HG03175 (cell line): ENCODE measurements around the gene GCH1.
"Not testable (repeated sequence)": the region's sequence is repeated elsewhere in the genome, so short reads cannot be mapped to it uniquely, and the experiment has no call there.

ENCODE experiments used
- ATAC-seq: cut with Tn5 transposase; IDR thresholded peaks from one replicate; pipeline ENCODE4 v1.9.1; 2021; ENCODE audit warnings: mild to moderate bottlenecking, moderate library complexity; ENCODE audit not compliant: unreplicated experiment

GCH1 gene

DNA sequence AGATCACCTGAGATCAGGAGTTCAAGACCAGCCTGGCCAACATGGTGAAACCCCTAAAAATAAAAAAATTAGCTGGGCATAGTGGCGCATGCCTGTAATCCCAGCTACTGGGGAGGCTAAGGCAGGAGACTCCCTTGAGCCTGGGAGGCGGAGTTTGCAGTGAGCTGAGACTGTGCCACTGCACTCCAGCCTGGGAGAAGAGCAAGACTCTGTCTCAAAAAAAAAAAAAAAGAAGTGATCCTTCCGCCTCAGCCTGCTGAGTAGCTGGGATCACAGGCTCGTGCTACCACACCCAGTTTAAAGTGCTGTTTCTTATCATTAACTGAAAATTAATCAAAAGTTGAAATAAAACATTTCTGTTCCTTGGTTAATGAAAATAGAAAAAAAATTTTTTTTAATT lies 6.3 kb upstream of the GCH1 start:
- ATAC-seq: not testable (repeated sequence)

DNA sequence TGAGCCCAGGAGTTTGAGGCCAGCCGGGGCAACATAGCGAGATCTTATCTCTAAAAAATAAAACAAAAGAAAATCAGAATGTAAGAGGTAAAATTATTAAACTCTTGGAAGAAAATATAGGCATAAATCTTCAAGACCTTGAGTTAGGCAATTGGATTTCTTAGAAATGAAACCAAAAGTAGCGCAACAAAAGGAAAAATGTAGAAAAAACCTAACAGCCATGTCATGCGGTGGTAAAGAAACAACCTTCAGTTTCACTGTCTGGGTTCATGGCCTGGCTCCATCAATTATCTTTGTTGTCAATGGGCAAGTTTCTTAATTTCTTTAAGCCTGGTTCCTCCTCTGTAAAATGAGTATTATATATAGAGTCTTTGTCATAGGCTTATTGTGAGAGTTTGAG lies 5.6 kb upstream of the GCH1 start:
- ATAC-seq: peak; percentile 51

DNA sequence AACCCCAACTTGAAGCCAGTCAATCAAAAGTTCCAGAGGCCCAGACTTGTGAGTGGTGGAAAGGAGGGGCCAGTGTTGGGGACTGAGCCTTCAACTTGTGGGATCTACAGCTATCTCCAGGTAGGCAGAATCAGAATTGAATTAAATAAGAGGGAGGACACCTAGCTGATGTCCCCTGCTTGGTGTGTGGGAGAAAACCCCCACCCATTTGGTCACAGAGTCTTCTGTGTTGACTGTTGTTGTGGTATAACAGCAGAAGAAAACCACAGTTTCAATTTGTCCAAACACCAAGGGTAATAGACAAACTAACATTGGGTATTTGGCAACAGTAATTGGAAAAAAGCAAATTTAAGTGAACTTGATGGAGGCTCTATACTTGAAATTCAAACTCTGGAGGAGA lies 3.4 kb upstream of the GCH1 start:
- no peak for ATAC-seq

DNA sequence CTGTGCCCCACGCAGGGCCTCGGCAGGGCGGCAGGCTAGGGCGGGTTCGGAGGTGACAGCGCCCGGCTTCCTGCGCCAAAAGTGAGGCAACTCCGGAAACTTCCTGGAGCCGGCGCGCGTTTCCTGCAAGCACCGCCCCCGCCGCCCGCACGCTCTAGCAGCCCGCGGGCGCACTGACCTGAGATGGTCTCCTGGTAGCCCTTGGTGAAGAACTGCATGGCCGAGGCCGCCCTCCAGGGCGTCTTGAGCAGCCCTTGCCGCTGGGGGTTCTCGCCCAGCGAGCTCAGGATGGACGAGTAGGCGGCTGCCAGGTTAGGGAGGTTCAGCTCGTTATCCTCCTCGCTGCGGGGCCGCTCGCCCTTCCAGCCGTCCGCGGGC lies 494 bp downstream of the GCH1 start:
- ATAC-seq: peak; percentile 71

DNA sequence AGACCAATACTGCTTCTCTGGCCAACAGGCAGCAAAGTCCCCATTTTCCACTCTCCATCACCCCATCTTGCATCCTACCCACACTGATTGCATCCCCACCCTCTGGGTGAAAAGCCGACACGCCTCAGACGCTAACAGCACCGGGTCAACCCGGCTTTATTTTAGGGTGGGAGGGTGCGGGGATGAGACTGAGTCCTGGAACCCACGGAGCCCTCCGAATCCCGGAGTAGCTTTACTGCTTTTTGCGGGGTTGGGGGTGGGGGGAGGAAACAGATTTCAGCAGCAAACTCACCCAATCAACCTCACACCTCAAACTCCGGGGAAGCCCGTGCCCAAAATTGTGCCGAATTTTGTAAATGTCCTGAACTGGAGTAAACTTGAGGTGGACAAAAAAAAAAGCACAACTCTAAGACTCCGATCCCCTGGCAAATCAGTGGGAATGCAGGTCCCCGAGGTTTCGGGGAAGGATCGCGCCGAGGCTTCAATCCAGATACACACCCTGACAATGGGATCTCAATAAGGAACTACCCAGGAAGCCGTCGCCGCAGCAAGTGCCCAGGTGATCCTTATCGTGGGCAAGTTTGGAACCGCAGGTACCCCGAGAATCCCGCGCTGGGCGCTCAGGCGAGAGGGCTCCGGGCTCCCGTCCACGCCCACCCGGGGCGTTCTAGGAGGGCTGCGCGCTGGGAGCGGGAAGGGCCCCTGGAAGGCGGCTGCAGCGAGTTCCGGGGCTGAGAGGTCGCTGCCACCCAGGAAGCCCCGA lies 1.1 kb downstream of the GCH1 start:
- ATAC-seq: no peak

GRCh38 chr14:54899573-54899972 lies 3.1 kb downstream of the GCH1 start:
- ATAC-seq: no peak

- ATAC-seq: not testable (repeated sequence)
Measured at GRCh38 chr14:54897809-54898555, 4.6 kb downstream of the GCH1 start.

- no peak for ATAC-seq
Measured at GRCh38 chr14:54895683-54896082, 6.9 kb downstream of the GCH1 start.

GRCh38 chr14:54894995-54895394 lies 7.6 kb downstream of the GCH1 start:
- ATAC-seq: no peak

DNA sequence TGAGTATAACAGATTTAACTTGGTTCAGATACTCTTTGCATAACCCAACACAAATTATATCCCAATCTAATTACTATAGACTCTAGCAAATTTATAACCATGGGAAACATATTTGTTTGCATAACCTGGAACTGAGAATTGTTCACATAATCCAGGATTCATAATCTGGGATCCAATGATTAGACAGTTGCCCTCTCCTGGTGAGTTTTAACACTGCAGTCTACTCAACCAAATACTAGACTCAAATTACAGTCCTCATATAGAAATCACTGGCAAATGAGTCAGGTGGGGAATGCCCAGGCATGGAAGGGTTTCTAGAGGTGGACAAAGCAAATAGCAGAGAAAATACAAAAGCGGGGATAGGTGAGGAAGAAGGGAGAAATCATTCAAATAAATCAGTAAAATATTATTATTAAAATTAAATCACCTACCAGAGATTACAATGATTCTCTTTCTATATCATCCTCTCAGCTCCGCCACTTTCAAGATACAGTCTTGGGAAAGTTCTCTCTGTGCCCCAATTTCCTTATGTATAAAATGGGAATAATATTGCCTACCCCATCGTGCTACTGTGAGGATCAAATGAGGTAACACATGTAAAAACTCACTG lies 9.4 kb downstream of the GCH1 start:
- ATAC-seq: peak; percentile 50

GRCh38 chr14:54891471-54892245 lies 11.0 kb downstream of the GCH1 start:
- ATAC-seq: no peak

DNA sequence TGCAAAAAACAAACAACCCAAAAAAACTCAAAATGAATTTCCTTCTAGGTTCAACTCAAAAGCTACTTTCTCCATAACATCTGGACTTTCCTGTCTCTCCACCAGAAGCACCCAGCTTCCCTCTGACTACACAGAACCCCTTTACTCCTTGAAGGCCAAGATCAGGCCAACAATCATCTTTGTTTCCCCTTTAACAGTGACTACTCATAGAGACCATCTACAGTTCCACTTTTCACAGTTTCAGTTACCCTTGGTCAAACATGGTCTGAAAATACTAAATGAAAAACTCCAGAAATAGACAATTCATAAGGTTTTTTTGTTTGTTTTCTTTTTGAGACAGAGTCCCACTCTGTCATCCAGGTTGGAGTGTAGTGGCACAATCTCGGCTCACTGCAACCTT lies 11.8 kb downstream of the GCH1 start:
- ATAC-seq: peak; percentile 77

DNA sequence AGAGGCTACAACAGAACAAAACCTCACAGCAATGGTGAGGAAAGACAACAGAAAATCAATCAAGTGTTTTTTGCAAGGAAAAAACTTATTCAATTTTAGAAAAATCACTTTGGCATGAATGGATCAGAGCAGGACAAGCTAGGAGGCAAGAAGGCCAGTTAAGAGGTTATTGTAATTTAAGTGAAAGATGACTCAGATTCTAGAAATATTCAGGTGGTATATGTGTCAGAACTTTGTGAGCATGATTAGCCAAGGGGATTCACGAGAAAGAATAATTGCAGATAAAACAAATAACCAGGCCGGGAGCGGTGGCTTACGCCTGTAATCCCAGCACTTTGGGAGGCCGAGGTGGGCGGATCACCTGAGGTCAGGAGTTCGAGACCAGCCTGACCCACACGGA lies 12.7 kb downstream of the GCH1 start:
- ATAC-seq: no peak

DNA sequence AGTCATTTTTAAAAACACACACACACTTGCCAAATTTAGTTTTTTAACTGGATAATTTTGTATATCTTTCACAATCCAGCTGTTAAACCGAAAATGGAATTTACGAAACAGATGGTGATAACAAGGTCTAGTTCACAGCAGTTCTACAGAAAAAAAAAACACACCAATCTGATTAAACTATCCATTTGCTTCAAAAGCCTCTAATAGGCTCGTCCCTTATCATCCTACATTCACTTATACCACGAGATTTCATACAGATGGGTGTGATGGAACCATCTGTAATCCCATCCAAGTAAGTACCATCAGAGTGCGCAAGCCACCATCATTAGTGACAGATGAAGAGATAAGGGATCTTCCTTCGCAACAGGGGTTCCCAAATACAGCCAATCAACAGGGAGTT lies 20.1 kb downstream of the GCH1 start:
- ATAC-seq: no peak

DNA sequence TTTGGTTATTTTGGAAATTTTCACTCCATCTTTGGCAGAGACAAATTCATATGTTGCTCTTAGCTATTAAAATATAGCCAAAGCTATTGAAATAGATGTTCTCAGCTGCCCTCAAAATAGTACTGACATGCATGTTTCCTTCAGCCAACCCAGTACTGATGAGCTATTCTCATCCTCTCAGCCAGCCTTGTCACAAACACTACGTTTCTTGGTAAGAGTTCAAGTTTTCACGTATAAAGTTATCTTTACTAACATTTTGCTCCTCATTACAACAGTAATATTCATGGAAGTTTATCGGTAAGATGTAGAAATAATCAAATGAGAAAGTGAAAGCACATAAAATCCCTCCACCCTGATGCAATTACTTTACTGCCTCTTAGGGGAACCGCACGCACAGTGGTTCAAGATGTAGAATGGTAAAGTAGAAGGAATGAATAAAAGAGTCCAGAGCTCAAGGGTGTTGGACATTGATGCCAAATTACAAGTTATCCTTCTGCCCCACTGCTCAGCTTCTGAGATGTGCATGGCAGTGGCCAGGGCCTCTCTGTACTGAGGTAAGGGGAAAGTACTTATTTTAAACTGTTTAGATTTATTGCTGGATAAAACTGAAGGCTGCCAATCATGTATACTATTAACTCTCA lies 20.7 kb downstream of the GCH1 start:
- peak; percentile 59 for ATAC-seq

- ATAC-seq: peak; percentile 51
Measured at GRCh38 chr14:54881235-54881760, 21.3 kb downstream of the GCH1 start.

DNA sequence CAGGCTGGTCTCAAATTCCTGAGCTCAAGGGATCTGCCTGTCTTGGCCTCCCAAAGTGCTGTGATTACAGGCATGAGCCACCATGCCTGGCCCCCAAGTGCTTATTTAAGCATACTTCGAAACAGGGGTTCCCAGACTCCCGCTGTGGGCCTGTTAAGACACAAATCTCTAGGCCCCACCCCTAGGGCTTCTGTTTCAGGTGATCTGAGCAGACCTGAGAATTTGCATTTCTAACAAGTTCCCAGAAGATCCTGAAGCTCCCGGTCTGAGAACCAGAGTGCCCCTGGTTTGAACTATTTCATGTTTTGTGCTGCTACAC lies 25.0 kb downstream of the GCH1 start:
- ATAC-seq: no peak

GRCh38 chr14:54877015-54877702 lies 25.5 kb downstream of the GCH1 start:
- ATAC-seq: no peak

GRCh38 chr14:54875648-54876047 lies 27.0 kb downstream of the GCH1 start:
- not testable (repeated sequence) for ATAC-seq
